ENCODE results near the gene GRIN2A. TPM values are rescaled to one million over a fixed set of nuclear protein-coding genes. Genes with fewer than 3 reads are reported as not detected.

Gene GRIN2A
- total RNA-seq, 4 donors from 2014 or later = 0.32 to 3.6 (median 2.0) TPM

DNA sequence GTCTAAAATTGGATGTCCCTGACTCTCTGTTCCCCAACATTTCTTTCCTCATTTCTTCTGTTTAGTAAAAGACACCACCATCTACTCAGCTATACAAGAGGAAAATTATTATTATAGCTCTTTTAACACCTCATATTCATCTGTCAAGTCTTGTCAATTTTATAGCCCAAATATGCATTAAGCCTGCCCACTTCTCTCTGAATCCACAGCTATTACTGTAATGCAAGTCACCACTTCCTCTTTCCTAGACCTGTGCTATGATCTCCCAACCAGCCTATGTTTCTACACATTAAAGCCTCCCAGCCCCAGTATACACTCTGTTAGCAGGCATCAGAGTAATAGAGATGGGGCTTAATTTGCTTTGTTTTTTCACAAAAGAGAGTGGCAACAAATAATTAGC lies 252.9 kb downstream of the GRIN2A start:
- no peak for DNase-seq (ENCODE audit: extremely low spot score)
- Histone ChIP-seq H3K4me1 (peaks cover 10 to 22% (median 15%) of the 10 kb centered on the region in 4 donors), H3K4me3 (no peak overlapping the region), H3K27ac (replicated peaks in 1 of 4) (no peak overlapping the region), H3K9me3 (no peaks in the 10 kb centered on the region), H3K27me3 (no peaks in the 10 kb centered on the region), H3K36me3 (no peaks in the 10 kb centered on the region)
- intact Hi-C loops (cut with DNase I) = no loop called here
- TF ChIP-seq, protein P1, sequence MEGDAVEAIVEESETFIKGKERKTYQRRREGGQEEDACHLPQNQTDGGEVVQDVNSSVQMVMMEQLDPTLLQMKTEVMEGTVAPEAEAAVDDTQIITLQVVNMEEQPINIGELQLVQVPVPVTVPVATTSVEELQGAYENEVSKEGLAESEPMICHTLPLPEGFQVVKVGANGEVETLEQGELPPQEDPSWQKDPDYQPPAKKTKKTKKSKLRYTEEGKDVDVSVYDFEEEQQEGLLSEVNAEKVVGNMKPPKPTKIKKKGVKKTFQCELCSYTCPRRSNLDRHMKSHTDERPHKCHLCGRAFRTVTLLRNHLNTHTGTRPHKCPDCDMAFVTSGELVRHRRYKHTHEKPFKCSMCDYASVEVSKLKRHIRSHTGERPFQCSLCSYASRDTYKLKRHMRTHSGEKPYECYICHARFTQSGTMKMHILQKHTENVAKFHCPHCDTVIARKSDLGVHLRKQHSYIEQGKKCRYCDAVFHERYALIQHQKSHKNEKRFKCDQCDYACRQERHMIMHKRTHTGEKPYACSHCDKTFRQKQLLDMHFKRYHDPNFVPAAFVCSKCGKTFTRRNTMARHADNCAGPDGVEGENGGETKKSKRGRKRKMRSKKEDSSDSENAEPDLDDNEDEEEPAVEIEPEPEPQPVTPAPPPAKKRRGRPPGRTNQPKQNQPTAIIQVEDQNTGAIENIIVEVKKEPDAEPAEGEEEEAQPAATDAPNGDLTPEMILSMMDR (IDR thresholded peaks at IDR 0.05) = no peak
- TF ChIP-seq EP300 (IDR thresholded peaks at IDR 0.05) (no peak), POLR2A (IDR thresholded peaks at IDR 0.05; ENCODE audit: low read depth) (no peak), POLR2AphosphoS5 (IDR thresholded peaks at IDR 0.05) (no peak)

DNA sequence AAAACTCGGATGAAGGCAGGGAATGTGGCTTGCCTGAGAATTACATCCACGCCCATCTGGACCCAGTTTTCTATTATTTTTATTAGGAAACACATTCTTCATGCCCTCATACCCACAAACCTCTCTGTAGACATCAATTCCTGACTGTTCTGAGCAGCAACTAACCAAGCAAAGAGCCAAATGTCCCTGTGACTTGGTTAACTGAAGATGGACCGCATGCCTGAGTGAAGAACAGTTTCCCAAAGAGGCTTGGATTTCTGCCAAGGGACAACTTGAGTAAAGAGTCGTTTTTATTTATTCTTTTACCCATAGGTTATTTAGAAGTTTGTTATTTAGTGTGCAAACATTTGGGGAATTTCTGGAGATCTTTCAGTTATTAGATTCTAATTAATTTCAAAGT lies 259.8 kb downstream of the GRIN2A start:
- no peak for DNase-seq (ENCODE audit: extremely low spot score)
- WGBS = 65% methylated on average over 4 of the region's 4 CpGs
- no peaks in the 10 kb centered on the region for H3K9me3 ChIP-seq
- intact Hi-C loops (cut with DNase I) = no loop called here
- no peaks in the 10 kb centered on the region for H3K4me1 ChIP-seq
- no peak overlapping the region for H3K27ac ChIP-seq (replicated peaks in 1 of 4)
- no peaks in the 10 kb centered on the region for H3K36me3 ChIP-seq
- TF ChIP-seq EP300 (IDR thresholded peaks at IDR 0.05) (no peak), POLR2A (IDR thresholded peaks at IDR 0.05; ENCODE audit: low read depth) (no peak), POLR2AphosphoS5 (IDR thresholded peaks at IDR 0.05) (no peak)
- TF ChIP-seq, protein P1 (IDR thresholded peaks at IDR 0.05) = no peak
- H3K4me3 ChIP-seq = no peak overlapping the region
- H3K27me3 ChIP-seq = no peaks in the 10 kb centered on the region

DNA sequence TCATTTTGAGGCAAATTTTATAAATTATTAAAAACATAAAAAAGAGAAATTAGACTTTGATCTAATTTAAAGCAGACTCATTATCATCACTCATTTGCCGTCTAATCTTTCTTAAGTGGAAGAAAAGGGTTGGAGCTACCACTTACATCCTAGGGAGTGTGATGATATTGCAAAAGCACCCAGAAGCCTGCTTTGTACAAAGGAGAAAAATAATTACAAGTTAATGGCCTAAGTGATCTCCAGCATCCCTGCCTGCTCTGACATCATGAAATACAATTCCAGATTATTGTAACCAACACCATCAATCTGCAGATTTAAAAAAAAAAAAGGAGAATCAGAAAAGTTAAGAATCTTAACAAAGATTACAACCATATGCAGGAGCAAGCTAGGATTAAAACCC lies 260.2 kb downstream of the GRIN2A start:
- Histone ChIP-seq H3K27me3 (no peaks in the 10 kb centered on the region), H3K27ac (replicated peaks in 1 of 4) (no peak overlapping the region), H3K4me1 (no peaks in the 10 kb centered on the region), H3K4me3 (no peak overlapping the region), H3K9me3 (no peaks in the 10 kb centered on the region), H3K36me3 (no peaks in the 10 kb centered on the region)
- TF ChIP-seq POLR2AphosphoS5 (IDR thresholded peaks at IDR 0.05) (no peak), EP300 (IDR thresholded peaks at IDR 0.05) (no peak), POLR2A (IDR thresholded peaks at IDR 0.05; ENCODE audit: low read depth) (no peak)
- TF ChIP-seq, protein P1 (IDR thresholded peaks at IDR 0.05) = no peak
- whole genome bisulfite sequencing = 92% methylated on average over 1 of the region's 1 CpG
- DNase-seq (ENCODE audit: extremely low spot score) = no peak
- intact Hi-C loops (cut with DNase I) = no loop called here

DNA sequence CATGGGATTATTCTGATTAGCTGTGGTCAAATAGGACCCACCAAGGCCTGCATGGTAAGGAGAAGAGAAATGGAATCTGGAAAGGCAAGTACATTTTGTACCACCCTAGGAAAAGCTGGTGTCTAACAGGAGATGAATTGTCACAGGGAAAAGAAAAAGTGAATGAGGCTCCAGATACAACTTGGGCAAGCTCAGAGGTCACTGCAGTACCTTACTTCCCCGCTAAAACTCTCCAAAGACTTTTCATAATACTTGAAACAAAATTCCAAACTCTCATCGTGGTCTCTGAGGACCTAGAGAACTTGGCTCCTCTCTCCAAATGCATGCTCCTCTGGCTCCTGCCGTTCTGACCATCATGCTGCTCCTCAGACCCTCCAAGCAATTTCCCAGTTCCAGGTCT lies 262.8 kb downstream of the GRIN2A start:
- Histone ChIP-seq H3K27ac (replicated peaks in 1 of 4) (no peak overlapping the region), H3K27me3 (no peaks in the 10 kb centered on the region), H3K9me3 (no peaks in the 10 kb centered on the region), H3K36me3 (no peaks in the 10 kb centered on the region), H3K4me3 (no peak overlapping the region), H3K4me1 (peaks cover 0 to 2% (median 1%) of the 10 kb centered on the region in 4 donors)
- DNase-seq (ENCODE audit: extremely low spot score) = no peak
- no peak for TF ChIP-seq EP300 (IDR thresholded peaks at IDR 0.05)
- TF ChIP-seq, protein P1 (IDR thresholded peaks at IDR 0.05) = no peak
- TF ChIP-seq POLR2AphosphoS5 (IDR thresholded peaks at IDR 0.05) = no peak
- TF ChIP-seq POLR2A (IDR thresholded peaks at IDR 0.05; ENCODE audit: low read depth) = no peak
- intact Hi-C loops (cut with DNase I) = loop anchor here (10.0 kb wide), 1 partner anchor 265 kb away; the partner anchor contains the start of gene GRIN2A
- 82% methylated on average over 3 of the region's 3 CpGs for WGBS

DNA sequence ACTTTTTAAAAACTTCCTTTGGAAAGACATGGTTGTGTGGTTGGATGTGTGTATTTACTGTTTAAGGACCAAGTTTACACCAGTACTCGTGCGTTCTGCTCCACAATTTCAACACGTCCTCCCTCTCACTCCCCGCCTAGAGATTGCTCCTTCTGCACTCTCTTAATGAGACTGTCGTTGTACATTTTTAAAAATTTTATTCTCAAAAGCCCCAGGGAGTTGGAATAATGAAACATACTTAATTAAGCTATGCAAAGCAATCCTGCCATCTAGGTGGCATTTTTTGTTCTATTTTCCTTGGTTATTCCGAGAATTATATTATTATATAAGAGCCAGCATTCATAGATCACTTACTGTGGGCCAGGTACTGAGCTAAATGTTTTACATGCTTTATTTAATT lies 264.5 kb downstream of the GRIN2A start:
- no peak overlapping the region for H3K27ac ChIP-seq (replicated peaks in 1 of 4)
- H3K4me1 ChIP-seq = peaks cover 0 to 18% (median 13%) of the 10 kb centered on the region in 4 donors
- DNase-seq (ENCODE audit: extremely low spot score) = no peak
- H3K9me3 ChIP-seq = no peaks in the 10 kb centered on the region
- H3K4me3 ChIP-seq = no peak overlapping the region
- 74% methylated on average over 6 of the region's 6 CpGs for WGBS
- no peaks in the 10 kb centered on the region for H3K27me3 ChIP-seq
- H3K36me3 ChIP-seq = no peaks in the 10 kb centered on the region
- intact Hi-C loops (cut with DNase I) = loop anchor here (10.0 kb wide), 1 partner anchor 267 kb away; the partner anchor contains the start of gene GRIN2A
- TF ChIP-seq EP300 (IDR thresholded peaks at IDR 0.05) (no peak), POLR2A (IDR thresholded peaks at IDR 0.05; ENCODE audit: low read depth) (no peak), POLR2AphosphoS5 (IDR thresholded peaks at IDR 0.05) (no peak)
- TF ChIP-seq, protein P1 (IDR thresholded peaks at IDR 0.05) = no peak
